Stimulated activated CD8-positive, alpha-beta memory T cell treated with anti-CD3 and anti-CD28 coated beads, Interleukin-7, amount 100 ng/mL, for 4 hours (primary cell): Measurements from ENCODE around the gene HOXB5.
A peak's percentile ranks its signal among the peaks of the same experiment; 100 is the strongest.

ENCODE experiments used
- DNase-seq, 2 donors: peaks; one replicate each; pipeline ENCODE4 v3.0.0-alpha.2; 2020; ENCODE audit warnings: low read depth in 2 of 2

HOXB5 gene

GRCh38 chr17:48601539-48602425, 8.2 kb upstream of the HOXB5 start:
- no peak for DNase-seq

GRCh38 chr17:48601207-48601538, 7.6 kb upstream of the HOXB5 start:
- no peak for DNase-seq

GRCh38 chr17:48600244-48601098, 6.9 kb upstream of the HOXB5 start:
- no peak for DNase-seq

- no peak for DNase-seq
These were observed 5.8 kb upstream of the HOXB5 start for GRCh38 chr17:48599354-48599753.

GRCh38 chr17:48598736-48599135, 5.2 kb upstream of the HOXB5 start:
- DNase-seq, result no peak

GRCh38 chr17:48597778-48598631, 4.4 kb upstream of the HOXB5 start:
- DNase-seq, result no peak

- DNase-seq, result no peak
These were observed 3.9 kb upstream of the HOXB5 start for GRCh38 chr17:48597528-48597777.

- no peak for DNase-seq
These were observed 3.4 kb upstream of the HOXB5 start for GRCh38 chr17:48596735-48597527.

GRCh38 chr17:48596000-48596734, 2.6 kb upstream of the HOXB5 start:
- DNase-seq, result no peak

- no peak for DNase-seq
These were observed 1.9 kb upstream of the HOXB5 start for GRCh38 chr17:48595278-48595999.

GRCh38 chr17:48594538-48595277, 1.1 kb upstream of the HOXB5 start:
- no peak for DNase-seq

GRCh38 chr17:48593840-48594537, 410 bp upstream of the HOXB5 start:
- peak; percentile 46 to 64 for DNase-seq

- DNase-seq, result no peak
These were observed 1.0 kb downstream of the HOXB5 start for GRCh38 chr17:48592577-48592976.

- no peak for DNase-seq
These were observed 1.5 kb downstream of the HOXB5 start for GRCh38 chr17:48592057-48592514.

GRCh38 chr17:48591255-48592056, 2.1 kb downstream of the HOXB5 start:
- no peak for DNase-seq

GRCh38 chr17:48590607-48591161, 2.9 kb downstream of the HOXB5 start:
- DNase-seq, result no peak

GRCh38 chr17:48589831-48590606, 3.6 kb downstream of the HOXB5 start, which contains the start of gene HOXB3:
HOXB3 (minus strand) TSS chr17:48590241; CDS start chr17:48552474, 37,767 bp downstream.
- DNase-seq, result no peak
